Measurements from ENCODE around the gene N4BP2. TPM values are rescaled to one million over a fixed set of nuclear protein-coding genes. Genes with fewer than 3 reads are reported as not detected.

Gene N4BP2
- total and polyA plus RNA-seq, 2 of the 8 experiments (the other 6 are each of a cell fraction or from before 2014, with no cell fraction given) = 4.4 to 44.7 TPM

GRCh38 chr4:40056716-40057585 is at the start of gene N4BP2 (continued):
- TF ChIP-seq CHD7 (IDR thresholded peaks at IDR 0.05; ENCODE audit: insufficient replicate concordance, low read length) = no peak
- TF ChIP-seq ASH2L (IDR thresholded peaks at IDR 0.05; ENCODE audit: low read length) = peak; percentile 87
- peak; percentile 42; the same call in 1 of the 2 replicates for TF ChIP-seq TAF1 (IDR thresholded peaks at IDR 0.05; ENCODE audit: low read depth, low read length)
- TF ChIP-seq, protein P1, sequence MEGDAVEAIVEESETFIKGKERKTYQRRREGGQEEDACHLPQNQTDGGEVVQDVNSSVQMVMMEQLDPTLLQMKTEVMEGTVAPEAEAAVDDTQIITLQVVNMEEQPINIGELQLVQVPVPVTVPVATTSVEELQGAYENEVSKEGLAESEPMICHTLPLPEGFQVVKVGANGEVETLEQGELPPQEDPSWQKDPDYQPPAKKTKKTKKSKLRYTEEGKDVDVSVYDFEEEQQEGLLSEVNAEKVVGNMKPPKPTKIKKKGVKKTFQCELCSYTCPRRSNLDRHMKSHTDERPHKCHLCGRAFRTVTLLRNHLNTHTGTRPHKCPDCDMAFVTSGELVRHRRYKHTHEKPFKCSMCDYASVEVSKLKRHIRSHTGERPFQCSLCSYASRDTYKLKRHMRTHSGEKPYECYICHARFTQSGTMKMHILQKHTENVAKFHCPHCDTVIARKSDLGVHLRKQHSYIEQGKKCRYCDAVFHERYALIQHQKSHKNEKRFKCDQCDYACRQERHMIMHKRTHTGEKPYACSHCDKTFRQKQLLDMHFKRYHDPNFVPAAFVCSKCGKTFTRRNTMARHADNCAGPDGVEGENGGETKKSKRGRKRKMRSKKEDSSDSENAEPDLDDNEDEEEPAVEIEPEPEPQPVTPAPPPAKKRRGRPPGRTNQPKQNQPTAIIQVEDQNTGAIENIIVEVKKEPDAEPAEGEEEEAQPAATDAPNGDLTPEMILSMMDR (IDR thresholded peaks at IDR 0.05; ENCODE audit: control extremely low read depth in 1 of 3, insufficient read depth in 1 of 3, low read depth in 1 of 3, low read length in 3 of 3) = peak; percentile 53 to 91 (median 62)
- TF ChIP-seq YY1 (IDR thresholded peaks at IDR 0.05; ENCODE audit: low read depth, low read length) = peak; percentile 87; the same call in 1 of the 2 replicates
- TF ChIP-seq TBP (IDR thresholded peaks at IDR 0.05; ENCODE audit: low read depth, low read length) = no peak
- TF ChIP-seq CHD2 (IDR thresholded peaks at IDR 0.05; ENCODE audit: low read length) = 0 out of 2 replicates have a peak, but pooled peaks have one; percentile 3
